Activated CD4-positive, alpha-beta T cell treated with anti-CD3 and anti-CD28 coated beads for 24 hours (primary cell): Measurements from ENCODE around the gene TMEM53.
A peak's percentile ranks its signal among the peaks of the same experiment; 100 is the strongest.

Source experiments
- DNase-seq, 2 donors: peaks; one replicate each; pipeline ENCODE4 v3.0.0-alpha.2; 2020; ENCODE audit warnings: low read depth in 2 of 2

The TMEM53 gene

DNA sequence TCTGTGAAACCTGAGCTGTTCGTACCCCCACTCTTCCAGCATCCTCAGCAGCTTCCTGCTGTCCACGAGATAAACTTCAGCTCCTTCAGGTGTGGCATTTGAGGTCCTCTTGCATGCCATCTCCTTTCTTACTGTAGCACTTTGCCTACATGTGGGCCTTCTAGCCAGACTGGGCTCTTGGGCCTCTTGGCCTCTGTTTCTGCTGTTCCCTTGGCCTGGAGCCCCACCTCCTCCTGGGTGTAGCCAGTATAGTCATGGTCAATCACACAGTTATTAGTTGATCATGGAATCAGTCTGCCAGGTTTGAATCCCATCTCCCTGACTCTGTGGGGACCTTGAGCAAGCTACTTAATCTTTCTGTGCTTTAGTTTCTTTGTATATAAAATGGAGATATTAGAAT lies 26.4 kb downstream of the TMEM53 start:
- no peak for DNase-seq

DNA sequence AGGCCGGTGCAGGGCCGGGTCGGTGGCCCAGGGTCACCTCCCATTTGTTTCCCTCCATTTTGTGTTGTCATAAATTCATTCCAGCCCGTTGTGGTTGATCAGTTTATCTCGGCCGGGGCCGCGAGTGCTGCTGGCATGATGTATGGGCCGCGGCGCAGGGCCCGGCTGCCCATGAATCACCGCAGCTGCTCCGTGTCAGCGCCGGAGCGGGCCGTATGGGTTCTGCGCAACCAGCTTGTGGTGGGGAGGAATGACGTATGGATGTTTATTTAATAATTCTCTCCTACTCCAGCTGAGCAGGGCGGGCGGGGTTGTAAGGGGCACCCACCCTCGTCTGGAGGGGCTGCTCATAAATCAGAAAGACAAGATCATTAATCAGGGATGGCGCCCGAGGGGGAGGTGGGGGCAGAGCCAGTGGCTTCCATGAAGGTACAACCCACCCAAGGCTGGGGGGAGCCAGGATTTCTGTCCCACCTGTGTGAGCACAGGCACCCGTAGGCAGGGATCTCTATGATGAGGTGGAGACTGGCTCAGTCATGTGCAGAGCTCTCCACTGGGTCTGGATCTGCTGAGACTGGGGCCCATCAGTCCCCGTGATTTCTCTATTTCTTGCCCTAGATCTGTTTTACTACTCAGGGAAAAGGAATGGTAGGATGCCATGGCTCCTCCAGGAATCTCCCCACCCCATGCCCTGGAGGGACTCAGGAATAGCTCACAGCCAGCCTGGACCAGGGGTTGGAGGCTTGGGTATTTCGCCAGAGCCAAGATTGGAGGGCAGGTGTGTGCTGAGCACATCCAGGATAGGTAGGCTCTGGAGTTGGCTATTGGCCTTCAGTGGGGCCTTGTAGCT lies 27.8 kb downstream of the TMEM53 start:
- no peak for DNase-seq

DNA sequence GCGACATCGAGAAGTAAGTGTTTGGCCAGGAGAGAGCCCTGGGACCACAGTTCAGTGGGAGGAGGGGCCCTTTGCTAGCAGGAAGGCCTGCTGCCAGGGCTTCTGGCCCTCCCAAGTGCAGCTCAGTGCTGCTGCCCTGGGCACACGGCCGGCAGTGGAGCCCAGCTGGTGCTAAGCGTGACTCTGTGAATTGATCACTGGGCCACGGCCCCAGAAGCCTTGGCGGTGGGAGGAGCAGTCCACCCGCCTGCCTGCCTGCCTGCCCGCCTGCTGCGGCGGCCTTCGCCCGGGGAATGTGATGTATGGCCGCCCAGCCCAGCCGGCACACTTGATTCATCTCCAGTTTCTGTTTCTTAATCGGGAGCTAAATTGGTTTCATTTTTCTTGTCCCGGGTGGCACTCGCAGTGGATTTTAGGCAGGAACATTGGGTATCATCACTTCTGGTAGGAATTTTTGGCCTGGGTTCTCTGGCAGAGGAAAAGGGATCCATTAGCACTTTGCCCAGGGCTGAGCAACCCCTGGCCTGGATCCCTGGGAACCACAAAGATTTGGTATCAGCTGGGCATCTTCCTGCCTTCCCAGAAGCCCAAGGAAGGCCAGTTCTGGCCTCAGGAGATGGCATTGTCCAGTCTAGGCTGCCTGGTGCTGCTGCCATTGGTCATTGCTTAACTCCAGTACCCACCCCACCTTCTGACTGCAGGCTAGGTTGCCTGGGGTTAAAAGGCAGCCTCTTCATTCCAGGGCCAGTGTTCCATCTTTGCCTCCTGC lies 28.6 kb downstream of the TMEM53 start:
- no peak for DNase-seq

- no peak for DNase-seq
Observed at GRCh38 chr1:44644806-44645205, 29.5 kb downstream of the TMEM53 start.

DNA sequence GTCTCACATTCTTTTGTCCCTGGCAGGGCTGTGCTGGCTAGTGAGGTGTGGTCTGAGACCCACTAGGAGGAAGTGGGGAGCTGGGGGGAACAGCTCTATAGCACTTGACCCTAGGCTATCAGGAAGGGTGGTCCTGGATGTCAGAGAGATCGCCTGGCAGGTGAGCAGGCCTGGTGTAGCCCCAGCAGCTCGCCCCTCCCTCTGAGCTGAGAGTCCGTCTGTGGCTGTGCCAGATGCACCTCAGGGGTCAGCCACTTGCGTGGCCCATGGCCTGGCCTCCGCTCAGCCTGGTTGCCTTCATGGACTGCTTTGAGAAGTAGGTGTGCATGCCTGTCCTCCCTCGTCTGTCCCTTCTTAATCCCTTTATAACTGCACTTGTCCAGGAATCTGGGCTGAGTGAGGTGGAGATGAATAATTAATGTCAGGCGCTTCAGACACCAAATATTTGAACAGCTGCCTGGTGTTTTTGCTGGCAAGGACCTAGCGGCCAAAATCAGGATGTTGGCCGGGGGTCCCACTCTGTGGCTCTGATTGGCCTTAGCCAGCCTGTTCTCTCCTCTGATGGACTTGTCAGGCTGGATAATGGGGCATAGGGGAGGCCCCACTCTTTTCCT lies 30.5 kb downstream of the TMEM53 start:
- no peak for DNase-seq

DNA sequence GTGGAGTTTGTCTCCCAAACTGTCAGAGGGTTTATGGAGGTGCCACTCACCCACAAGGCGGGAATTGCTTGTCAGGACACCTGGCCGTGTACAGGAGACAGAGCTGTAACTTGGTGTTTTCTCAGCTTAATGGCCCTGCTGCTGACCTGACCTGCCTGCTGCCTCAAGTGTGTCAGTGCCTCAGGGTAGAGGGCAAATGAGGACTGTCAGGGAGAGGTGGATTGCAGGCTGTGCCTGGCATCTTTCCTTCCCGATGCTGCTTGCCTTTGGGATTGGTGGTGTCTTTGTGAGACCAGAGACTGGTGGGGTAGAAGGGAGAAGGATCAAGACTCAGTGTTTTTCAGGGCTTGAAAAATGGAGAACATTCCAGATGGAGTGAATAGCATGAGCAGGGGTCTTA lies 31.4 kb downstream of the TMEM53 start:
- DNase-seq: no peak

GRCh38 chr1:44642255-44642654 lies 32.0 kb downstream of the TMEM53 start:
- no peak for DNase-seq

DNA sequence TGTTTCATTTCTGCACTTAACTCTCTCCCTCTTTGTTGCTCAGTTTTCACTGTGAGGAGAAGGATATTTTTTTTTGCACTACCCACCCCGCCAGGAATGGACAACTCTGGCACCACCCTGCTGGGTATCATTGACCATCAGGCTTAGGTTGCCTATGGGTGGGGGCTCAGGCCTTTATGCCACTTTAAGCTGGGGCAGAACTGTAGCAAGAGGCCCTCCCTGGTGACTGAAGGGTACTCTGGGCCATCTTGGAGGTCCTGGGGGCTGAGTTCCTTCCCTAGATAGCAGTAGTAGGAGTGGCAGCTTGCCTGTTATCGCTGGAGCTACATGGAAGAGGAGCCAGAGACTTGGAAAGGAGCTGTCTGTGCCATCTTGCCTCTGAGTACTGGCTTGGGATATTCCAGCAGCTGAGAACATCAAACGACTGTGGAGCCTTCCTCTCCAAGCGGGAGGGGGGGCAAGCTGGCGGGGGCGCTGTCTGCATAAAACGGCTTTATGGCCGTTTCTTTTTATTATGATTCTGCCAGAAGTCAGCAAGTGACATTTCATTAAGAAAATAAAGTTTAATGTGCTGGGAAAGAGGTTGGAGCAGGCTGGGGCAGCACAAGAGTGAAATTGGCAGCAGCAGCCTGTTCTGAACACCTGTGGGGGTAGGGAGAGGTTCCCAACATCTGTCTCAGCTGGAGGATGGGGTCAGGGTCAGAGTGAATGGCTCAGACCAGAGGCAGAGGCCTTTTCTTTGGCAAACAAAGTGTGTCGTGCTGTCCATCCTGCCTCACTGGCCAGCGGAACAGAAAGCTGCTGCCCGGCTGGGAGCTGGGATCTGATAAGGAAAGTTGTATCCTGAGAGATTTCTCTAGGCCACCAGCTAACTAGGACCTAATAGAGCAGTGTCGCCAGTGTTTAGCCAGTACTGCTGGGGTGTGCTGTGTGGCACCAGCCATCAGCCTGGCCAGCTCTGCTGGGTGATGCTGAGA lies 32.9 kb downstream of the TMEM53 start:
- no peak for DNase-seq

GRCh38 chr1:44640200-44640853 lies 34.0 kb downstream of the TMEM53 start:
- DNase-seq: no peak

DNA sequence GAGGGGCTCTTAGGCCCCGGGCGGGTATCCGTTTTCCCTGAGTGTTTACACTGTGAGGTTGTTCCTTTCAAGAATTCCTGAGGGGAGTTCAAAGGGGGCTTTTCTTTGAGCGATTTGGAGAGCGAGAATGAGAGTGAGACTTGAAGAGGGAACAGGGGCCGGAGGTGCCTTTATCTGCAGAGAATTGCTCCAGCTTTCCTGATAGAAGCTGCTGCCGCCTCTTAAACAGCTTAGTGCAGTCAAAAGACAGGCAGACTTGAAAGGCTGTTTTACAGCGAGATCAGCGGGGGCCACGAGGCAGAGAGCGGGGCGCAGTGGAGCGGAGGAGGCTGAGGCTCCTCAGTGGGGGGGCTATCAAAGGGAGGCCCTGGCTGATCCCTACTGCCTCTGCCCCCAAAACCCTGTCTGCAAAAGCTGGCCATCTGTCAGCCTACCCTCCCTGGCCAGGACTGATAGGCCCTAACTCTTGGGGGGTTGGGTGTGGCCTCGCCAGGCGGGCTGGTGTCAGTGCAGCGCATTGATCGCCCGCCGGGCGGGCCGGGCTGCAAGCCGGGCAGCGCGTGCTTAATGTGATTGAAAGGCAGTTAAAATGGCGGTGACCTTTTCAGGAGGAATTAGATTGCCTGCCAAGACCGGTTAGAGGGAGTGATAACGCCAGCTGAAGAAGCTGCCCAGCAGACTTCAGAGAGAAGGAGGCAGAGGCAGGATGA lies 36.4 kb downstream of the TMEM53 start:
- DNase-seq: no peak

DNA sequence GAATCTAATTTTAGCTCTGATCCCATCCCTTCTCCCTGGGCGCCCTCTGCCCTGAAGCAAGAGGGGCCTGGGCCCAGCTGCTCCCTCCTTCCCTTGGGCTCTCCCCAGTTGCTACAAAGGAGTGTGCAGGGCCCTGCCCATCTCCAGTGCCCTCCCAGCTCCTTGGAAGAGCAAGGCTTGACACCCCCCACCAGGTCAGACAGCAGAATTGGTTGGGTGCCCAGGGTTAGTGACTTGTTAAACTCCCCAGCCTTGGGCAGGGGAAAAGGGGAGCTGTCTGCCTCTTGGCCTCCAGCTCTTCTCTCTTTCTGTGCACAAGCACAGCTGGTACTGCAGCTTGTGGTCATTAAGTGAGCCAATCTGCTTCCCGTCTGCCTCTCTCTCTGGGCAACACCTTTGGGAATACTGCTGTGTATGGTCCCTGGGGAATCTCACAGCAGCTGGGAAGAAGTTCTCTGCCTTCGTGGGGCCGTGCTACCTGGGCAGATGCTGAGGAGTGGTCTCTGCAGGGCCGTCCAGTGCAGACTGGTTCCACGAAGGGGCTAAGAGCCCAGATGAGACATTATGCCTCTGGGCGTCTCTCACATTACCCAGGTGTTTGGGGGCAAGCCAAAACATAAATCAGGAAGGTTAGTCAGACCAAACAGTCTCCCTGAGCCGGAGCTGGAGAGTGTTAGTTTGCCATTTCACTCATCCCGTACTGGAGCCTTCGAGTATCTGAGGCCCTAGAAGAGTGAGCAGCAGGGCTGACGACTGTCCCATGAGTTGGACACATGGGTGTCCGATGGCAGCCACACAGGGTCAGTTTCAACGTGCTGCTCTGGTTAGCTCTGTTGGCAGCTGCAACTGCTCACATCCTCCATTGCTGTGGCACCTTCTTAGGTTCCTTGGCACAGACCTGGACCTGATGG lies 37.3 kb downstream of the TMEM53 start:
- no peak for DNase-seq

DNA sequence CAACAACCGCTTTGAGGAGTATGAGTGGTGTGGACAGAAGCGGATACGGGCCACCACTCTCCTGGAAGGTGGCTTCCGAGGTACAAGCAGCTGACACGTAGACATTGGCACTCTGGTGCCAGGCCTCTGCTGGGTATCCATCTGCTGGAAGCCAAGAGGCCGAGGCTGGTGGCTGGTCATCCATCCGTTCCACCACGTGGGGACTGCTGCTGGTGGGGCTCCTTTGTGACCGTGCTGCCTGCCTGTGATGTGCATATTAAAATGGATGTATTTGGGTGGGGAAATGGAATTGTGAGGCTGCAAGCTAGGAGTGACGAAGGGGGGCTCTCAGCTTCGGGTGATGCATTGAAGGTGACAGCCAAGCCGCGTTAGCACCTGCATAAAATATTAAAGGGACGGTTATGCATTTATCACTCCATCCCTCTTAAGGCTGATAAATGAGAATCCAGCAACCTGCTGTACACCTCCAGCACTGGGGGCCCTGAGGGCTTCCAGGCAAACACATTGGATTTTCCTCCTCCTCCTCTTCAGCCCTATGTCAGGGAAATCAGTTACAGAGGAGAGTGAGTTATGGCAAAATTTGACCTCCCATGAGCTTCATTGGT lies 38.1 kb downstream of the TMEM53 start:
- no peak for DNase-seq

DNA sequence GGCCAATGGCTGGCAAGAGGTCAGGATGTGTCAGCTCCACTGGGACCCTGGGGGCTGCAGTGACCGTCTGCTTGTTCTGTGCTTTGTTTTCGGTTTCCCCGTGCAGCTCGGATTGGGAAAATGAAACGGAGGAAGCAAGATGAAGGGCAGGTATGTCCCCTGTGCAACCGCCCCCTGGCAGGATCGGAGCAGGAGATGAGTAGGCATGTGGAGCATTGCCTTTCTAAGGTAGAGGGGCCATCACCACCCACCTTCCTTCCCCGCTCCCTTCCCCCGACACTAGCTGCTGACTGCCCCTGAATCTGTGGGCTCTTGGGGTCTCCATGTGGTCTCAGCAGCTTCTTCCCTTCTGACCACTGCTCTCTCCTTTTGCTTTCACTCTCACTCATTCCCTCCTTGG lies 38.8 kb downstream of the TMEM53 start:
- no peak for DNase-seq

GRCh38 chr1:44634606-44635189 lies 39.6 kb downstream of the TMEM53 start:
- no peak for DNase-seq

GRCh38 chr1:44632598-44632997 lies 41.7 kb downstream of the TMEM53 start:
- no peak for DNase-seq

DNA sequence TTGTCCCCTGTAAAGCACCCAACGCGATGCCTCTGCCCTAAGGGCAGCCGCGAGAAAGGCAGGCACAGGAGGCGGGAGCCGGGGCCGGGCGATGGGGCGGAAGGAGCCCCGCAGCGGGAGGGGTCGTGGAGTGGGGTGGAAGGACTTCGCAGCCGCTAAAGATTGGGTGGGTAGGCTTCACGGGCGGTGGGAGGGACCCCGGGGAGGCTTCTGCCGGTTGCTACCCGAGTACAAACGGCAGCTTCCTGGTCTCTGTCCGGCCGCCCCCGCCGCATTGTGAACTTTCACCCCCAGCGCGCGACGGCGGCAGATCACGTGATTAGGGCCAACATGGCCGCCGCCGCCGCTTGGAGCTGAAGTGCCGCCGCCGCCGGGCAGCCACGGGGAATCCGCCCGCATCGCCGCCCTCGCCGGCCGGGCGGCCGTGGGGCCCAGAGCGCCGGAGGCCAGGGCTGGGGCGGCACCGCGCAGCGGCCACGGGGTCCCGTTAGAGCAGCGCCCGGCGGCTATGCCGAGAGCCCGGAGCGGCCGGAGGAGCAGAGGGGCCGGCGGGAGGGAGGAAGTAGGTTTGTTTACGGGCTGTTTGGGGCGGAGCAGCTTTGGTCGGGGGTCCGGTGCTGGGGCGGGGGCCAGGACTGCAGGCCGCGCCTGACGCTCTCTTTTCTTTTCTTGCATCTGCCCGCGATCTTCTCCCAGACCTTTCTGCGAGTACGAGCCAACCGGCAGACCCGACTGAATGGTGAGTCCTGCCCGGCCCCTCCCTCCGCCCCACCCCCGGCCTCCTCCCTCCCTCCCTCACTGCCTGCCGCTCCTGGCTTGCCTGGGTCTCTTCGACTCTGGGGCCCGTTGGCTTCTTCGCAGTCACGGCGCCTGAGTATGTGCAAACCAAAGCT lies 42.4 kb downstream of the TMEM53 start:
- peak; percentile 82 to 88 for DNase-seq

- no peak for DNase-seq
Observed at GRCh38 chr1:44631333-44631646, 43.0 kb downstream of the TMEM53 start.

- no peak for DNase-seq
Observed at GRCh38 chr1:44630116-44630515, 44.2 kb downstream of the TMEM53 start.
